Measurements from ENCODE around the gene STPG2. TPM values are rescaled to one million over a fixed set of nuclear protein-coding genes. Genes with fewer than 3 reads are reported as not detected.
"Not testable (repeated sequence)": the region's sequence is repeated elsewhere in the genome, so short reads cannot be mapped to it uniquely, and the experiment has no call there.

Gene STPG2
- total RNA-seq, 2 donors from 2014 or later, result 0.66 to 1.6 TPM

- Histone ChIP-seq H3K27ac (no peak overlapping the region), H3K4me3 (no peak overlapping the region), H3K27me3 (no peaks in the 10 kb centered on the region), H3K4me1 (no peaks in the 10 kb centered on the region), H3K9me3 (no peaks in the 10 kb centered on the region), H3K36me3 (replicated peaks in 1 of 2; ENCODE audit: insufficient read depth in 1 of 2, low read depth in 2 of 2) (no peaks in the 10 kb centered on the region)
- TF ChIP-seq CTCF (IDR thresholded peaks at IDR 0.05) (no peak), POLR2A (IDR thresholded peaks at IDR 0.05) (no peak)
- ATAC-seq (no peak), DNase-seq (no peak)
- WGBS, 2 donors, result 94 to 98% methylated on average over 10 to 14 of the region's 17 CpGs
- intact Hi-C loops (cut with DNase I), result no loop called here
Measured at GRCh38 chr4:97923096-97923495, 220.2 kb downstream of the STPG2 start.

DNA sequence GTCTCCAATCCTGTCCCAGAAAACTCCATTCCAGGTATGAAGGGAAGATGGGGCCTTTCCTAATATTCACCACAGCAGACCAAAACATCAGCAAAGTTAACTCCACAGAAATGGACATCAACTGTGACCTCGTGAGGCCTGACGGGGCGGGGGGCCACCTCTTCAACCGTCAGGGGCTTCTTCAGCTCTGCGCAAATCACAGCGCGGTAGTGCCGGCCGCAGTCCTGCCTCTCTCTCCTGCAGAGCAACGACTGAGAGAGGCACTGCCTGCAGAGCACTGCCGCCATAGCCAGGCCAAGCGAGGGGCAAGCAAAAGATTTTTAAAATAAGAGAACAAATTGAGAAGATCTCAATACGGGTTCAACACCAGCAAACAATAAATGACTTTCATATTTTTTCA, 226.2 kb downstream of the STPG2 start:
- Histone ChIP-seq H3K4me1 (no peaks in the 10 kb centered on the region), H3K4me3 (no peak overlapping the region), H3K36me3 (replicated peaks in 1 of 2; ENCODE audit: insufficient read depth in 1 of 2, low read depth in 2 of 2) (no peaks in the 10 kb centered on the region), H3K27me3 (no peaks in the 10 kb centered on the region), H3K27ac (no peak overlapping the region), H3K9me3 (no peaks in the 10 kb centered on the region)
- DNase-seq, result no peak
- no peak for ATAC-seq
- 89% methylated on average over 13 of the region's 13 CpGs for WGBS, 2 donors
- no peak for TF ChIP-seq CTCF (IDR thresholded peaks at IDR 0.05)
- no peak for TF ChIP-seq POLR2A (IDR thresholded peaks at IDR 0.05)
- intact Hi-C loops (cut with DNase I), result no loop called here

DNA sequence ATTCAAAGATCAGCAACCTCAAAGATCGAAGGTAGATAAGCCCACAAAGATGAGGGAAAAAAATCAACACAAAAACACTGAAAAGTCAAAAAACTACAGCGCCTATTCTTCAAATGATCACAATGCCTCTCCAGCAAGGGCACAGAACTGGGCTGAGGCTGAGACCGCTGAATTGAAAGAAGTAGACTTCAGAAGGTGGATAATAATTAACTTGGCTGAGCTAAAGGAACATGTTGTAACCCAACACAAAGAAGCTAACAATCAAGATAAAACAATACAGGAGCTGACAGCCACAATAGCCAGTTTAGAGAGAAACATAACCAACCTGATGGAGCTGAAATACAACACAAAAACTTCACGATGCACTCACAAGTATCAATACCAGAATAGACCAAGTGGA, 231.1 kb downstream of the STPG2 start:
- WGBS, 2 donors, result 30 to 33% methylated on average over 4 of the region's 4 CpGs
- Histone ChIP-seq H3K4me3 (no peak overlapping the region), H3K4me1 (peaks cover 7% of the 10 kb centered on the region), H3K27me3 (no peaks in the 10 kb centered on the region), H3K27ac (no peak overlapping the region), H3K9me3 (no peaks in the 10 kb centered on the region), H3K36me3 (replicated peaks in 1 of 2; ENCODE audit: insufficient read depth in 1 of 2, low read depth in 2 of 2) (no peaks in the 10 kb centered on the region)
- intact Hi-C loops (cut with DNase I), result no loop called here
- peak in 3 of 4 donors; percentile 17 to 36 (median 30) for DNase-seq
- peak; percentile 87 for ATAC-seq
- no peak for TF ChIP-seq CTCF (IDR thresholded peaks at IDR 0.05)
- TF ChIP-seq POLR2A (IDR thresholded peaks at IDR 0.05), result no peak

DNA sequence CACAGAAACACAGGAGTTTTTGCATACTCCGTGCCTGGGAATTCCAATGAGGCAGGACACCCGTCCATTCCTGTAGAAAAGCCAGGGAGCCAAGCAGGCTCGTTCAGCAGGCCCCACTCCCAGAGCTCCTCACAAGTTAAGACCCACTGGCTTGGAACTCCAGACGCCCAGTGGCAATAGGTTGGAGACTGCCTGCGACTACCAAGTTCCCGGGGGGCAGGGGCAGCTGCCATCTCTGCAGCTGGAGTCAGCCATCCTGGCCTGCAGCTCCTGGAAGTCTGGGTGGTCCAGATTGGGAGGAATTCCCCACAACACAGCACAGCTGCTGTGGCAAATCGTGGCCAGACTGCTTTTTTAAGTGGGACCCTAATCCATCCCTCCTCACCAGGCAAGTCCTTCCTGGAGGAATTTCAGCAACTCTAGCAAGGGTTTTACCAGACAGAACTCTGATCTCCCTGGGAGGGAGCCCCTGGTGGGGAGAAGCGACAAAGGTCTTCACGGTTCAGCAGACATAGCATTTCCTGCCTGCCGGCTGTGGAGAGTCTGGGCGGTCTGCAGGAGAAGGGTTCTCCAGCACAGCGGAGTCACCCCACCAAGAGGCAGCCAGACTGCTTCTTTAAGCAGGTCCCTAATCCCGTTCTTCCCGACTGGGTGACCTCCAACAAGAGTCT, 231.9 kb downstream of the STPG2 start:
- WGBS, 2 donors, result 78 to 100% methylated on average over 5 to 14 of the region's 14 CpGs
- no peaks in the 10 kb centered on the region for H3K9me3 ChIP-seq
- peaks cover 7% of the 10 kb centered on the region for H3K4me1 ChIP-seq
- H3K27me3 ChIP-seq, result no peaks in the 10 kb centered on the region
- DNase-seq (no peak), ATAC-seq (peak; percentile 15)
- H3K36me3 ChIP-seq (replicated peaks in 1 of 2; ENCODE audit: insufficient read depth in 1 of 2, low read depth in 2 of 2), result no peaks in the 10 kb centered on the region
- intact Hi-C loops (cut with DNase I), result no loop called here
- TF ChIP-seq CTCF (IDR thresholded peaks at IDR 0.05) (no peak), POLR2A (IDR thresholded peaks at IDR 0.05) (no peak)
- no peak overlapping the region for H3K27ac ChIP-seq
- H3K4me3 ChIP-seq, result no peak overlapping the region

DNA sequence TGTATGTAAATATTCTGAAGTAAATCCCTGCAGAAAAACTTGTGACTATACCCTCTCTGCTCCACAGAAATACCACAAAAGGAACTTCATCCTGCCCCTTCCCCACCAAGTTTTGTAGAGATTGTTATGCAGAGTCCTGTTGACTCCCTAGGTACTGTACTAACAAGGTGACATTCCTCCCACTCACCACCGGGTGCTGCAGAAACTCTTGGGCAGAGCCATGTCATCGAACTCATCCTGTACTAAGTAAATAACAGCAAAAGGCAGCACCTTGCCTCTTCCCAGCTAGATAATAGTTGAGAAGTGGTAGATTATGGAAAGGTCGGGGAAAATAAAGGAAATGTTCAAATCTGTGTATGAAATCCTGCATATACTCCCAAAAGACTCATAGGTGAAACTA, 233.3 kb downstream of the STPG2 start:
- DNase-seq (no peak), ATAC-seq (peak; percentile 40)
- 47 to 59% methylated on average over 3 of the region's 3 CpGs for WGBS, 2 donors

GRCh38 chr4:97903436-97904189, 239.7 kb downstream of the STPG2 start:
- H3K4me1 ChIP-seq; ATAC-seq; H3K27me3 ChIP-seq; H3K36me3 ChIP-seq (replicated peaks in 1 of 2; ENCODE audit: insufficient read depth in 1 of 2, low read depth in 2 of 2); H3K9me3 ChIP-seq; H3K27ac ChIP-seq; DNase-seq; intact Hi-C loops (cut with DNase I); H3K4me3 ChIP-seq: not testable (repeated sequence)
- 89 to 94% methylated on average over 20 to 23 of the region's 23 CpGs for WGBS, 2 donors

More for the DNA sequence above, 233.3 kb downstream of the STPG2 start:
- Histone ChIP-seq H3K9me3 (no peaks in the 10 kb centered on the region), H3K4me1 (peaks cover 7% of the 10 kb centered on the region), H3K27me3 (no peaks in the 10 kb centered on the region), H3K36me3 (replicated peaks in 1 of 2; ENCODE audit: insufficient read depth in 1 of 2, low read depth in 2 of 2) (no peaks in the 10 kb centered on the region), H3K27ac (no peak overlapping the region), H3K4me3 (no peak overlapping the region)
- TF ChIP-seq CTCF (IDR thresholded peaks at IDR 0.05), result no peak
- TF ChIP-seq POLR2A (IDR thresholded peaks at IDR 0.05), result no peak
- intact Hi-C loops (cut with DNase I), result no loop called here
